GM12878 (cell line): ENCODE measurements around the gene CDX1. TPM values are rescaled to one million over a fixed set of nuclear protein-coding genes. Genes with fewer than 3 reads are reported as not detected.

Source experiments
- ATAC-seq: fragments of 200-7000 bp; cut with Tn5 transposase; 3 replicates; pipeline ENCODE4 v1.9.1; 2020; ENCODE audit warnings: mild to moderate bottlenecking, moderate library complexity
- BruUV-seq: library from RNA; stranded (reverse); fragments of 400-500 nt; replicated peaks from 2 replicates; lab custom pipeline; 2021; lab: Mats Ljungman, UMichigan
- CTCF ChIA-PET: fragments of 300-600 bp; sonication (Branson Sonifier 250); formaldehyde crosslinking; extraction: SDS; loops from one replicate; lab custom pipeline; 2021; ENCODE audit warnings: inconsistent platforms; lab: Yijun Ruan, JAX
- POLR2A ChIA-PET: fragments of 350-600 bp; formaldehyde crosslinking; extraction: SDS; loops from one replicate; lab custom pipeline; 2021; ENCODE audit warnings: inconsistent platforms; lab: Charles Lee
- RAD21 ChIA-PET: fragments of 300-600 bp; sonication (Branson Sonifier 250); formaldehyde crosslinking; loops from one replicate; lab custom pipeline; 2023; ENCODE audit warnings: antibody characterized with exemption; ENCODE audit not compliant: unreplicated experiment; lab: Charles Lee
- SMC1A ChIA-PET: fragments of 300-600 bp; sonication (Branson Sonifier 250); formaldehyde crosslinking; loops from one replicate; lab custom pipeline; 2023; ENCODE audit not compliant: unreplicated experiment, uncharacterized antibody; lab: Charles Lee
- DNase-seq: peaks from one replicate; pipeline ENCODE4 v3.0.0-alpha.2; 2011; ENCODE audit warnings: low read depth, low spot score
- FAIRE-seq: peaks from 3 replicates; lab custom pipeline; 2011; peaks lifted over from hg19 to GRCh38; lab: Jason Lieb, UNC
- H2AFZ ChIP-seq: 2 replicates; pipeline ENCODE4 v1.6.0; 2011; ENCODE audit warnings: low read depth, low read length, control low read depth; ENCODE audit not compliant: control insufficient read depth
- H3K27ac ChIP-seq: 2 replicates; pipeline ENCODE4 v1.5.1; 2011; ENCODE audit warnings: control low read depth; ENCODE audit not compliant: control insufficient read depth, insufficient read depth
- H3K27me3 ChIP-seq, 2 experiments: replicated peaks in 1 of 2; 2 replicates each; pipeline versions ENCODE4 v1.6.0 to v1.6.1; 2011; ENCODE audit warnings: low read length in 1 of 2; ENCODE audit not compliant: control insufficient read depth in 2 of 2, insufficient read depth in 2 of 2
- H3K36me3 ChIP-seq, 2 experiments: 2 replicates each; pipeline ENCODE4 v1.5.1; 2011; ENCODE audit warnings: low read length in 1 of 2; ENCODE audit not compliant: control insufficient read depth in 2 of 2, insufficient read depth in 2 of 2
- H3K4me1 ChIP-seq: 2 replicates; pipeline ENCODE4 v1.6.1; 2011; ENCODE audit warnings: mild to moderate bottlenecking, low read length, moderate library complexity, mixed read lengths; ENCODE audit not compliant: control insufficient read depth, insufficient read depth
- H3K4me2 ChIP-seq: 2 replicates; pipeline ENCODE4 v1.6.0; 2011; ENCODE audit warnings: control low read depth; ENCODE audit not compliant: control insufficient read depth, insufficient read depth
- H3K4me3 ChIP-seq: fragments of 200-600 bp; sonication (generic); 2 replicates; pipeline ENCODE4 v1.5.1; 2016
- H3K79me2 ChIP-seq: 2 replicates; pipeline ENCODE4 v1.6.0; 2011; ENCODE audit warnings: low read length; ENCODE audit not compliant: control insufficient read depth, insufficient read depth
- H3K9ac ChIP-seq: 2 replicates; pipeline ENCODE4 v1.8.0; 2011; ENCODE audit warnings: low read length, control low read depth, mixed read lengths; ENCODE audit not compliant: control insufficient read depth, insufficient read depth
- H3K9me3 ChIP-seq: replicated peaks from 3 replicates; pipeline ENCODE4 v1.5.1; 2011; ENCODE audit warnings: mild to moderate bottlenecking, low read length; ENCODE audit not compliant: control insufficient read depth, insufficient read depth
- H4K20me1 ChIP-seq: 2 replicates; pipeline ENCODE4 v1.6.0; 2011; ENCODE audit not compliant: control insufficient read depth, insufficient read depth
- BCL11A ChIP-seq: IDR thresholded peaks from 2 replicates; pipeline ENCODE4 v1.6.1; 2011; ENCODE audit warnings: low read depth, low read length
- CUX1 ChIP-seq: IDR thresholded peaks from 2 replicates; pipeline ENCODE4 v1.6.1; 2012; ENCODE audit warnings: improper control_type of control experiment, low read depth, low read length; ENCODE audit not compliant: insufficient replicate concordance
- HSF1 ChIP-seq: fragments of 150-350 bp; IDR thresholded peaks from 2 replicates; pipeline ENCODE4 v1.6.1; 2014; ENCODE audit warnings: mild to moderate bottlenecking, low read depth, low read length
- LARP7 ChIP-seq: fragments of 450-650 bp; IDR thresholded peaks from 2 replicates; pipeline ENCODE4 v1.6.1; 2017; ENCODE audit warnings: mild to moderate bottlenecking
- NFYB ChIP-seq: IDR thresholded peaks from 2 replicates; pipeline ENCODE4 v1.6.1; 2011; ENCODE audit warnings: low read depth, mild to moderate bottlenecking, low read length, improper control_type of control experiment, moderate library complexity; ENCODE audit not compliant: insufficient read depth
- NKRF ChIP-seq: fragments of 450-650 bp; conservative IDR thresholded peaks from 2 replicates; pipeline ENCODE4 v1.6.1; 2017; ENCODE audit warnings: mild to moderate bottlenecking, moderate library complexity
- PAX8 ChIP-seq: fragments of 450-650 bp; IDR thresholded peaks from 2 replicates; pipeline ENCODE4 v1.6.1; 2017; ENCODE audit warnings: mild to moderate bottlenecking, moderate library complexity
- RUNX3 ChIP-seq: IDR thresholded peaks from 2 replicates; pipeline ENCODE4 v1.6.1; 2012; ENCODE audit warnings: low read length, inconsistent platforms
- SMAD1 ChIP-seq: fragments of 450-650 bp; IDR thresholded peaks from 2 replicates; pipeline ENCODE4 v1.6.1; 2018; ENCODE audit warnings: mild to moderate bottlenecking, low read depth; ENCODE audit not compliant: partially characterized antibody
- ZNF274 ChIP-seq: IDR thresholded peaks from one replicate; pipeline ENCODE4 v1.8.0; 2011; ENCODE audit not compliant: insufficient read length, insufficient read depth
- ZZZ3 ChIP-seq: IDR thresholded peaks from 2 replicates; pipeline ENCODE4 v1.6.1; 2011; ENCODE audit warnings: low read depth; ENCODE audit not compliant: control insufficient read depth, insufficient read length
- WGBS: methylation state at CpG from one replicate; pipeline ENCODE4 v1.1.6; 2016; ENCODE audit warnings: low lambda C conversion rate; ENCODE audit not compliant: insufficient replicate concordance, insufficient coverage; ENCODE audit errors: missing lambda C conversion rate; 5-methylcytosine and 5-hydroxymethylcytosine counted together
- in situ Hi-C: fragments of 300-500 bp; cut with MboI; formaldehyde crosslinking; loops from 9 replicates; pipeline ENCODE4 v1.14.3; 2018; ENCODE audit warnings: mixed read lengths
- intact Hi-C: fragments of 100-400 bp; cut with micrococcal nuclease; formaldehyde crosslinking; loops from one replicate; pipeline ENCODE4 v1.14.2; 2022; ENCODE audit not compliant: unreplicated experiment
- polyA plus RNA-seq, 11 experiments: library from polyadenylated mRNA; depleted of rRNA in 4 of 11; unstranded in 6 of 11; stranded (reverse) in 5 of 11; fragments of >200 nt; fragmentation: Nextera tagmentation in 4 of 11; fragmentation: Illumina TruSeq in 1 of 11; extraction: Ambion mirVana in 4 of 11; extraction: Trizol in 1 of 11; gene quantifications; 1 replicate in 1 of 11; 2 replicates in 10 of 11; pipeline versions ENCODE4 v1.2.1 to v1.2.3, GENCODE V29; 2011 to 2016; ENCODE audit warnings: inconsistent platforms in 2 of 11, missing spikeins in 2 of 11, low read depth in 1 of 11
- total RNA-seq, 4 experiments: library from RNA; depleted of rRNA in 3 of 4; stranded (reverse); fragments of >200 nt in 3 of 4; fragmentation: Illumina TruSeq in 1 of 4; extraction: Trizol in 1 of 4; gene quantifications; 2 replicates each; pipeline versions ENCODE4 v1.2.1 to v1.2.3, GENCODE V29; 2013 to 2021
- TF ChIP-seq, protein P1 (sequence below): fragments of 450-650 bp; IDR thresholded peaks from 2 replicates; pipeline ENCODE4 v1.6.1; 2017; ENCODE audit warnings: mild to moderate bottlenecking, moderate library complexity

Gene CDX1
- total and polyA plus RNA-seq, 10 of the 15 experiments (the other 5 are each of a cell fraction or from before 2014, with no cell fraction given), result not detected

GRCh38 chr5:150123542-150123941 lies 43.0 kb upstream of the CDX1 start:
- no peaks in the 10 kb centered on the region for H3K79me2 ChIP-seq
- CTCF ChIA-PET, result interaction anchor here (1.4 to 2.5 kb wide), 3 partner anchors 14 to 206 kb away, joined by 4 to 15 read pairs (median 5); no protein-coding TSS in a partner anchor
- in situ Hi-C loops, result no loop called here
- H3K36me3 ChIP-seq, result no peaks in the 10 kb centered on the region
- no peak for ATAC-seq
- intact Hi-C loops, result no loop called here
- H3K4me3 ChIP-seq, result no peak overlapping the region
- H3K9me3 ChIP-seq, result no peaks in the 10 kb centered on the region
- no peaks in the 10 kb centered on the region for H3K27me3 ChIP-seq
- no peak overlapping the region for H3K9ac ChIP-seq
- H3K27ac ChIP-seq, result no peak overlapping the region
- no peaks in the 10 kb centered on the region for H3K4me1 ChIP-seq
- SMC1A ChIA-PET, result interaction anchor here (0.7 to 1.2 kb wide), 3 partner anchors 53 to 597 kb away, joined by 3 read pairs; no protein-coding TSS in a partner anchor
- POLR2A ChIA-PET, result no interaction called here
- FAIRE-seq, result no peak
- H3K4me2 ChIP-seq, result no peak overlapping the region
- no peak for DNase-seq
- 39% methylated on average over 4 of the region's 4 CpGs for WGBS
- no TSS peak for BruUV-seq
- RAD21 ChIA-PET, result interaction anchor here (0.7 to 0.9 kb wide), 2 partner anchors 70 to 89 kb away, joined by 3 read pairs; no protein-coding TSS in a partner anchor
- H4K20me1 ChIP-seq, result no peaks in the 10 kb centered on the region
- H2AFZ ChIP-seq, result no peak overlapping the region
- TF ChIP-seq SMAD1, result no peak
- no peak for TF ChIP-seq PAX8
- no peak for TF ChIP-seq HSF1
- TF ChIP-seq NFYB, result no peak
- TF ChIP-seq, protein P1, sequence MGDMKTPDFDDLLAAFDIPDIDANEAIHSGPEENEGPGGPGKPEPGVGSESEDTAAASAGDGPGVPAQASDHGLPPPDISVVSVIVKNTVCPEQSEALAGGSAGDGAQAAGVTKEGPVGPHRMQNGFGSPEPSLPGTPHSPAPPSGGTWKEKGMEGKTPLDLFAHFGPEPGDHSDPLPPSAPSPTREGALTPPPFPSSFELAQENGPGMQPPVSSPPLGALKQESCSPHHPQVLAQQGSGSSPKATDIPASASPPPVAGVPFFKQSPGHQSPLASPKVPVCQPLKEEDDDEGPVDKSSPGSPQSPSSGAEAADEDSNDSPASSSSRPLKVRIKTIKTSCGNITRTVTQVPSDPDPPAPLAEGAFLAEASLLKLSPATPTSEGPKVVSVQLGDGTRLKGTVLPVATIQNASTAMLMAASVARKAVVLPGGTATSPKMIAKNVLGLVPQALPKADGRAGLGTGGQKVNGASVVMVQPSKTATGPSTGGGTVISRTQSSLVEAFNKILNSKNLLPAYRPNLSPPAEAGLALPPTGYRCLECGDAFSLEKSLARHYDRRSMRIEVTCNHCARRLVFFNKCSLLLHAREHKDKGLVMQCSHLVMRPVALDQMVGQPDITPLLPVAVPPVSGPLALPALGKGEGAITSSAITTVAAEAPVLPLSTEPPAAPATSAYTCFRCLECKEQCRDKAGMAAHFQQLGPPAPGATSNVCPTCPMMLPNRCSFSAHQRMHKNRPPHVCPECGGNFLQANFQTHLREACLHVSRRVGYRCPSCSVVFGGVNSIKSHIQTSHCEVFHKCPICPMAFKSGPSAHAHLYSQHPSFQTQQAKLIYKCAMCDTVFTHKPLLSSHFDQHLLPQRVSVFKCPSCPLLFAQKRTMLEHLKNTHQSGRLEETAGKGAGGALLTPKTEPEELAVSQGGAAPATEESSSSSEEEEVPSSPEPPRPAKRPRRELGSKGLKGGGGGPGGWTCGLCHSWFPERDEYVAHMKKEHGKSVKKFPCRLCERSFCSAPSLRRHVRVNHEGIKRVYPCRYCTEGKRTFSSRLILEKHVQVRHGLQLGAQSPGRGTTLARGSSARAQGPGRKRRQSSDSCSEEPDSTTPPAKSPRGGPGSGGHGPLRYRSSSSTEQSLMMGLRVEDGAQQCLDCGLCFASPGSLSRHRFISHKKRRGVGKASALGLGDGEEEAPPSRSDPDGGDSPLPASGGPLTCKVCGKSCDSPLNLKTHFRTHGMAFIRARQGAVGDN, result no peak
- no peak for TF ChIP-seq NKRF
- TF ChIP-seq BCL11A, result no peak
- TF ChIP-seq LARP7, result no peak
- TF ChIP-seq RUNX3, result no peak
- no peak for TF ChIP-seq ZZZ3
- no peak for TF ChIP-seq ZNF274
- no peak for TF ChIP-seq CUX1
